ENCODE results near the gene GAB3.
"Not testable (repeated sequence)": the region's sequence is repeated elsewhere in the genome, so short reads cannot be mapped to it uniquely, and the experiment has no call there.

Gene GAB3

DNA sequence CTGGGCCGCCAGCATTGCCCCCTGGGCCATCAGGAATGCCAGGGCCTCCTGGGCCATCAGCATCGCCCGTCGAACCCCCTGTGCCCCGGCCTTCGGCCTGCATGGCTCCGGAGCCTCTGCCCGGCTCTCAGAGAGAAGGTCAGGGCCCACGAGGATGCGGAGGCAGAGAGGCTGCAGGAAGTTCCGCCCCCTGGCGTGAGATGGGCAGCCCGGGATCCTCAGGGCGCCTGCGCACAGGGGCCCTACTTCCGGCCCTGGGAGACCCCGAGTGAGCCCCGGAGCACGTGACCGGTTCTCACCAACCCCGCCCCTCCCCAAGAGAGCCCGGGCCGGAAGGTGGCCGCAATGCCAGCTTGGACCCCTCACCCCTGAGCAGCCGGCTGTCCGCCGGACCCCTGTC lies 97.5 kb downstream of the GAB3 start, which contains the start of gene CTAG2:
TSS of gene CTAG2 (minus strand) at position 167 of the 400 bp plus-strand sequence. CDS start at position 103, 64 bp downstream.
- not testable (repeated sequence) for DNase-seq

DNA sequence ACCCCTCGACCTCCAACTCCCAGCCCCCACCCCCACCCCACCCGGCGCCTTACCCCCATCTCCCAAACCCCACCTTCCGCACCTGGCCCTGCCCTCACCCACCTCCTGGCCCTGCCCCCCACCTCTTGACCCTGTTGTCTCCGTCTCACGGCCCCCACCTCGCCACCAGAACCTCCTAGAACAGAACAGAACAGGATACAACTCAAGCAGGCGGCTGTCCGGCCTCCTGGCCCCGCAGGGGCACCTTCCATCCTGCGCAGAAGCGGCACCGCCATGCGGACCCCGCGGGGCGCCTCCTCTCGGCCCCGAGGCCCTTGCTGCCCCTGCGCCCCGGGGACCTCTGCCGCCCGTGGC lies 97.9 kb downstream of the GAB3 start:
- DNase-seq, result no peak

DNA sequence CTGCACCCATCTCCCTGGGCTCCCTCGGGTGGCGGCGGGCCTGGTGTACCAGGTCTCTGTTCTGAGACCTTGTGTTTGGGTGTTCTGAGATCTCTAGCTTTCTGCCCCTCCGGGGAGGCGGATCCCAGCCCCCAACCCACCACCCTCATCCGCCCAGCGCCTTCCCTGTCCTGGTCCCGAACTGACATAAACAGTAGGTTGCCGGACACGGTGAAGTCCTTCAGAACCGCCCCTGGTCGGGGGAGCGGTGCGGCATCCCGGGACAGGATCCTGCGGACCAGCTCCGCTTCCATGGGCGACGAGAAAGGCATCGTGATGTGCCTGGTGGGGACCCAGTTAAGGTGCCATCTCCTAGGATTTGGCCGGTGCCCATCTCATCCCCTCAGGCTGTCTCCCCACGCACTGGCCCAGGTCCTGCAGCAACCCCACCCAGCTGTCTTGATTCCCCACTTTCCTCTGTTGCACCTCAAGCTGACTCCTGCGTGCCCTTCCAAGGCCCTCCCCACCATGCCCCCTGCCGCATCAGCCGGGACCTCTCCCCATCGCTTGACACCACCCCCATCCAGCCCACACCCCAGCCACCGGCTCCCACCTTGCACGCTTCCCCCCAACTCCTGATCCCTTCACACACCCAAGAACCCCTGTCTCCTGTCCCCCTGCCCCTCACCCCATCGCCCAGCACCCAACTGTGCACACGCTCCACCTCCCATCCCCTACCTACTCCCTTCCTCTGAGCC lies 98.4 kb downstream of the GAB3 start:
- DNase-seq, result no peak

DNA sequence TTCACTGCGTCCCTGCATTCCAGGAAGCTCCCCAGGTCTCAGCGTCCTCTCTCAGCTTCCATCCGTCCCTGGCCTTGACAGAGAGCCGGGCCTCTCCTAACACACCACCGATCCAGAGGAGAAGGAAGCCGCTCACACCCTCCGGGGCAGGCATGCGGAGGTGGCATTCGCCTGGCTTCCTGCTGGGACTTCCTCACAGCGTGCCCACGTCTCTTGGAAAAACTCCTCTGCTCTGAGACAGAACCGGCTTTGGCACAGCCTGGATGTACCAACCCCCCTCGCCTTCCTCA lies 100.7 kb downstream of the GAB3 start:
- DNase-seq, result no peak

DNA sequence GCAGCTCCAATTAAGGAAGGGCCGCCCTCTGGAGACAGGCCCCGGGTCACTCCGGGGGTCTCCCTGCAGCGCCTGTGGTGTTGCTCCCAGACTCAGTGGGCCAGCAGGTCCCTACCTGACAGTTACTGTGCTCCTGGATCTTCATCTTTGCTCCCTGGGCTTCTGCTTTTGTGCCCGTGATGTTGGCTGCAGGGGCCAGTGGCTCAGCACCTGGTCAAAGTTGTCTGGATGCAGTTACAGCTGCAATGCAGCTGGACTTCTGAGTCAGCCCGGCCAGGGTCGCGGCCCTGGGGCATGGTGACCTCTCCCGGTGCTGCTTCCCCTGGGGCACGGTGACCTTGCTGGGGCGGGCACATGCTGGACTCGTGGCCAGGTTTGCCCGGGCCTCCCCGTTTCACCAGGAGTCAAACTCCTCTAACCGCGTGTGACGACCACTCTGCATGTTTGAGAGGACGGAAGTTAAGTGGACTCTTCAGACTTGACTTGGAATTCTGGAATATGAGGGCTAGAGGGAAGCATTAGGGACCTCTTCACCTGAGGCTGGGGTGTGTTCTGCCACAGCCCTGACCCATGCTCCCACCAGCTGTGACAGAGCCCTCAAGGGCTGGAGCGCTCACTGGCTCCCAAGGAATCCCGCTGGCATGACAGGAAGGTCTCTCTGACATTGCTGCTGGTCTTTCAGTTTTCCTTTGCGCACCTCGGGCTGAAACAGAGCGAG lies 101.2 kb downstream of the GAB3 start:
- no peak for DNase-seq

DNA sequence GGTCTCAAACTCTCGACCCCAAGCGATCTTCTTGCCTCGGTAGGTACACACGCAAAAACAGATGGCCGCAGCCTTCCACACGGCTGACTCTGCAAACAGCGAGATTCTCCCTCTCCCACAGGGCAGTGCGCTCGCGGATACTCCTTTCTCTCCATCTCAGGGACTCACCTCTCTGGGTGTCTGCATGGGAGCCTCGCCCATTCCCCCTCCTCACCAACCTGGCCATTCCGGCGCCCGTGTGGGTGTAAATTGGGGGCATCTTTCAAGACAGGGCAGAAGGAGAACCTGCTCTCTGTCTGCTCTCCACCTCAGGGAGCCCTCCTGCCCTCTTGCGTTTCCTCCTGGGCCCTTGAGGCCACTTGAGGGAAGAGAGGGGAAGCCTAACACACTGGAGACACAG lies 101.9 kb downstream of the GAB3 start:
- DNase-seq, result no peak

DNA sequence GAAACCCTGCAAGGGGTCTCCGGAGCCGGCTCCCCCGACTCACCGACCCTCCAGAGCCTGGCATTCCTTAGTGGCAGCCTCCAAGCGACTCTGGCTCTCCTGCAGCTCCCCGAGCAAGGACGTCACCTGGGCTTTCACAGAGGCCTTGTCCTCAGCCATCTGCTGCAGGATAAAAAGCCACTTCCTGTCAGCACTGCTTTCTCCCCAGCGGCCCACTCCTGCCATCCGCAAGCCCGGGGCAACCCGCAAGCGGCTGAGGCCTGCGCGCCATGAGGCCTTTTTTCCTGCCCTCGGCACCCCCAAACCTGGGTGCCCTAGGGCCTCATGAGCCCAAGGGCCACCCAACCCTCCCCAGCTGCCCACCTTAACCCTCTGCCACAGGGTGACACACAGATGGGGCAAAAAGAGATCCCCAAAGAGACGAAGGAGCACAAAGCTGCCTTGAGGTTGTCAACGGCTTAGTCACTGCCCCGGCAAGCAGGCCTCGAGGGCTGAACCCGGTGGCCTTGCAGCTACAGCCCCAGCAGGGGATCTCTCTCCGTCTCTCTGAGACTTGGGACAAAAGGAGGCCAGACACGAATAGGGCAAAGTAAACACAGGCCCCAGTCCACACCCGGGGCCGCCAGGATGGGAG lies 105.0 kb downstream of the GAB3 start:
- DNase-seq, result not testable (repeated sequence)

DNA sequence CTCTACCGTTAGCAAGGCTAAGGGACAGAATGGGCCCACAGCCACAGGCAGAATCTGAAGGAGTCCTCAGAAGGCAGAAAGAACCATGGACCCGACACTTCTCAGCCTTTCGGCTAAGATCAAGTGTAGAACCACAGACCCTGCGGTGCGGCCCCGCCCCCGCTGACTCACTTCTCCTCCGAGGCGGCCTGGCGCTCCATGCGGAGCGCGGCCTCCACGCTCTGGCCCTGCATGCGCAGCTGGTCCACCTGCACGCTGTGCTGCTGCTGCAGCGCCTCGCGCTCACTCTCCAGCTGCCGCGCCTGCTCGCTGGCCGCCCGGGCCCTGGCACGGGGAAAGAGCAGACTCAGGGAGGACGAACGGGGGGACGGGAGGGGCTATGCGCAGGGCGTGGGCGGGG lies 107.2 kb downstream of the GAB3 start:
- DNase-seq, result not testable (repeated sequence)

DNA sequence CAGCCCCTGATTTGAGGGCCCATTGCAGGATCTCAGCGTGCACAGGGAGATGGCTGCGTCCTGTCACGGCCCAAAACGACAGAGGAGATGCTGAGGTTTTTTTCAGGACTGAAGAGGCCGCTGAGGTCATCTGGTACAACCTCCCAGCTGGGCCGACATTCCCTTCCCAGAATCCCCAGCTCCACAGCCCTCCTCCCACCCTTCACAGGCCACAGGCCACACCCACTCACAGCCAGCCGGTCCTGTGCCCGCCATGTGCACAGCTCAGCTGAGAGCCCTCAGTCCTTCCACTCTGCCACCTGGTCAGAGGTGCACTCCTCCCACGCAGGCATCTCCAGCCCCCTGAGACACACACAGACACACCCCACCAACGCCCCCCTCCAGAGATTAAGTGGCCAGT lies 109.1 kb downstream of the GAB3 start:
- DNase-seq, result not testable (repeated sequence)

DNA sequence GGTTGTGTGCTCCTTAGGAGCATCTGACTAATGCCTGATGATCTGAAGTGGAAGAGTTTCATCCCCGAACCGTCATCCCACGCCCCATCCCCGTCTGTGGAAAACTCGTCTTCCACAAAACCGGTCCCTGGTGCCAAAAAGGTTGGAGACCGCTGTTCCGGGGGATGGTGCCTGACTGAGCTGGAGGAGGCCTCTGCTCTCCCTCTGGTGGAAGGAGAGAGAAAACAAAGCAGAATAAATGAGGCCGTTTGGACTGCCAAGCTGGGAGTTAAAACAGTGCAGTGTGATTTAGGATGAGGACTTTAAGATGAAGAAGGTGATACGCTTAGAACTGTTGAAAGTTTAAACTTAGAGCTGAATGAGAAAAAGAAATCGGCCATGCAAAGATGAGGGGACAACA lies 117.2 kb downstream of the GAB3 start:
- not testable (repeated sequence) for DNase-seq

DNA sequence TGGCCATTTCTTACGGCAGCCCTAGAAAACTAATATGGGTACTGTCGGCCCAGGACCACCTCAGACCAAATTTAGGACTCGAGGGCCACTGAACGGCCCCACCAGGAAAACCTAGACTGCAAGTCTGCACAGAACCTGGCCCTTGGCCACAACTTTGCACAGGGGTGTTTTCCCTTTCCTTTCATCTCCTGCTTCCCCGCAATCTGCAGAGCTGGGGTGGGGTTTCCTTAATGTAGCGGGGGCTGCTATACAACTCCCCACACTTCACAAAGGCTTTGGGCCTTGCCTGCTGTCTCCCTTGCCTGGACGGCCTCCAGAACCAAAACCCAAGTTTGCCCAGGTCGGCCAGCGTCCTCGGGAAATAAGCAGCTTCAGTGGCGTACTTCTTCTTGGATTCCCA lies 119.9 kb downstream of the GAB3 start:
- DNase-seq, result not testable (repeated sequence)

DNA sequence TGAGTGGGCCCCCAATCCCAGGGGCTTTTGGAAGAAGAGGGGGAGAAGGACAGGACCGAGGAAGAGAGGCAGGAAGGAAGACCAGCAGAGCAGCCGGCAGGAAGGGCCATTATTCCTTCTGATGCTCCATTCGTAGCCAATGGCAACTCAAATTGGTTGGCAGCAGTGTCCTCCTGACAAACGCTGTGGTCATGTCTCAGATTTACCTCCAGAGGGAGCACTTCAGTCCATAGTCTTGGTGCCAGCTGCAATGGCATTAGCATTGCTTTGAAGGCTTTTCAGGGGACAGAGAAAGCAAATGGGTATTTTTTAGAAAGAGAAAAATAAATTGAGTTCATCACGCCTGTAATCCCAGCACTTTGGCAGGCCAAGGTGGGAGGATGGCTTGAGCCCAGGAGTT lies 121.9 kb downstream of the GAB3 start:
- not testable (repeated sequence) for DNase-seq

All from SW 1271 (cell line).